Activated CD4-positive, CD25-positive, alpha-beta regulatory T cell treated with anti-CD3 and anti-CD28 coated beads, Interleukin-2, amount 50 U/mL, for 72 hours (primary cell): ENCODE measurements around the gene TMEM214.
"Not testable (repeated sequence)": the region's sequence is repeated elsewhere in the genome, so short reads cannot be mapped to it uniquely, and the experiment has no call there.

ENCODE experiments used
- DNase-seq: peaks from one replicate; pipeline ENCODE4 v3.0.0; 2021

TMEM214 gene

DNA sequence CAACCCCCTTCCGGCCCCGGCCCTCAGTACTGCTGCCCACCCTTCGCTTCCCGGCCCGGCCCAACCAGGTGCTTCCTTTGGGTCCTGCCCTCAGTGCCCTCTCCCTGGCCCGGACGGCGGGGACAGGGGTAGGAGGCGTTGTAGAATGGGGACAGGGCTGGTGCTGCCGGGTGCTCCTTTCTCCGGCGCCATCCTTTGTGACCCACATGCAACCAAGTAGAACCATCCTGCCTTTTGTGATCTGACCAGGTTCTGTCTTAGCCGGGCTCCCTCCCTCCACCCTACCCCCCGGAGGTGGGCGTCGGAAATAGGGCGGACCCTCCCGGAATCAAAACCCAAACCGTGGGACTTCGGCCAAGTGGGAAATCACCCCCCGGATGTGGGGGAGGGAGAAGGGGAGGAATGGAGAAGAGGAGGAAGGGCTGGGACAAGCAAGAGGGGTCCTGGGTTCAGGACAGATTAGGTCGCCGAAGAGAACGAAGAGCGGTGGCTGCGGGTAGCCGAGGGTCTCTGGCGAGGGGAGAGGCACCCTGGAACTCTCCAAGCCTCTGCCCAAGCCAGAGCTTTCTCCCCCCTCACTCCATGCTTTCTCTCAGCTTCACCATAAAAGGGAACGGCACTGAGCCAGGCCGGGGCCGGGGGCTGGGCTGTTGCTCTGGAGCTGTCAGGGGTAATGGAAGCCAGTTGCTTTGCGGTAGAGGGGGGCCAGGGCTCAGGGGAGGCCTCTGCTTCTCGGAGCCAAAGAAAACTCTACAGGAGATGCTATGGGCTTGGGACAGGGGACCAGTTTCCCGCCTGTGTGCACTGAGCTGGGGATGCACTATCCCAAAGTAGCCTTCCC, 39.4 kb downstream of the TMEM214 start:
- DNase-seq: no peak

GRCh38 chr2:27072920-27073319, 40.2 kb downstream of the TMEM214 start:
- DNase-seq: no peak

- no peak for DNase-seq
Measured at GRCh38 chr2:27073782-27074181, 41.0 kb downstream of the TMEM214 start.

DNA sequence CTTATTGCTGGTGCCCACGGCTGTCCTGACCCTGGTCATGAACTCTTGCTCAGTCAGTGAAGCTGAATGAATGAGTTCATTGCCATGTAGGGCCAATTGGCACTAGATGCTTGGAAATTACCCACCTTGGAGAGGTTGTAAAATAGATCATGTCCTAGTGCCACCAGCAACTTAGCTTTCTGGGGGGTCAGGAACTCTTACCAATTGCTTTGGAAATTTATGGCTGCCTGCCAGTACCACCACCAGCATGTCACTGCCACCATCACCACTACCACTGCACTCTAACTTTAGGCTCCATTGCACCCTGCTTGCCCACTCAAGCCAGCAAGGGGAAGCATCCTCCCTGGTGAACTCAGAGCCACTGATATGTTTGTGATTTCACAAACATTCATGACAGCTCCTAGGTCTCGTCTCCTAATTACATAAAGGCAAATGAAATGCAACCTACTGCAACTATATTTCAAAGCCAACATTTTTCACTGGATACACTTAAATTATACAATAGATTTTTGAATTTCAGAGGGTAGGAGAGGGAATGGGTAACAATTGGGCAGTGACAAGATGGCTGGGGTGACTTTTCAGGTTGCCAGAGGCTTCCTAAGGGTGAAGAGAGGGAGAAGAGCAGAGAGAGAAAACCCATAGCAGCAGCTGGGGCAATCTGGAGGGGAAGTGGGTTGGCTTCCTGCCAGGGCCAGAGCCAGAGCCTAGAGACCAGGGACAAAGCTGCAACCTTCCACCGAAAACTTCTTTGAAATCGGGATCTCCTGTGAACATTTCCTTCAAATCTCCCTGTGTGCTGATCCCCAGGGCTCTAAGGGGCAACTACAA, 42.2 kb downstream of the TMEM214 start:
- no peak for DNase-seq

DNA sequence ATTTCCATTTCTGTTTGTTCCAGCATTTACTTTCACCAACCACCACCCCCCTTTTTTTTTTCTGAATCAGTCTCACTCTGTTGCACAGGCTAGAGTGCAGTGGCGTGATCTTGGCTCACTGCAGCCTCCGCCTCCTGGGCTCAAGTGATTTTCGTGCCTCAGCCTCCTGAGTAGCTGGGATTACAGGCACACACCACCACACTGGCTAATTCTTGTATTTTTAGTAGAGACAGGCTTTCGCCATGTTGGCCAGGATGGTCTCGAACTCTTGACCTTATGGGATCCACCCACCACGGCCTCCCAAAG, 42.8 kb downstream of the TMEM214 start:
- not testable (repeated sequence) for DNase-seq

GRCh38 chr2:27076323-27076722, 43.6 kb downstream of the TMEM214 start:
- no peak for DNase-seq

DNA sequence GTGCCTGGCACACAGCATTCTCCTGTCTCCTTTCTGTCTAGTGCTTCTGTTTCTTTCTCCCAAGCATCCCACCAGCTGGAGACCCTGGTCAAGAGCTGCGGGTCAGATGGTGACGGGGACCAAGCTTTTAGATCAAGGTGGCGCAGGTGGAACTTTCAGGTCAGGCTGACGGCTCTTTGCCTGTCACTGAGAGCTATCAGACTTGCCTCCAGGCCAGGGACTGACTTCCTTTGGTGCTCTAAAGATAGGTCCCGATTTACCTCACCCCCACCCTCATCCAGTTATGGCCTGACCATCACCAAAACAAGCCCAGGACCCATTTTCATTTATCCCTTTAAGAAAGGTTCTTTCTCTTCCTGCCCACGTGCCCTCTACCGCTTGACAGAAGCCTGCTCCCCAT, 44.5 kb downstream of the TMEM214 start:
- DNase-seq: no peak

- no peak for DNase-seq
Measured at GRCh38 chr2:27078267-27079194, 45.8 kb downstream of the TMEM214 start, which contains the start of gene EMILIN1. TSS of gene EMILIN1 (plus strand) at chr2:27078615. CDS start at chr2:27079066, 451 bp downstream.

- no peak for DNase-seq
Measured at GRCh38 chr2:27079233-27080139, 46.7 kb downstream of the TMEM214 start.

DNA sequence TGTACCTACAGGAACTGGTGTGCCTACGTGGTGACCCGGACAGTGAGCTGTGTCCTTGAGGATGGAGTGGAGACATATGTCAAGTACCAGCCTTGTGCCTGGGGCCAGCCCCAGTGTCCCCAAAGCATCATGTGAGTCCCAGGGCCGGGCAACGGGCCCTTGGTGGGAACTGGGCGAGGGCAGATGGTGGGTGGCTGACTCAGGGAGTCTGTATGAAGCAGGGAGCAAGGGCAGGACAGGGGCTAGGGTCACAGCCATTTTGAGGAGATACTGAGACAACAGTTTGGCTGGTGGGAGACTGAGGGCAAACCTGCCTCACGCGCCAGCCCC, 47.3 kb downstream of the TMEM214 start:
- DNase-seq: no peak

DNA sequence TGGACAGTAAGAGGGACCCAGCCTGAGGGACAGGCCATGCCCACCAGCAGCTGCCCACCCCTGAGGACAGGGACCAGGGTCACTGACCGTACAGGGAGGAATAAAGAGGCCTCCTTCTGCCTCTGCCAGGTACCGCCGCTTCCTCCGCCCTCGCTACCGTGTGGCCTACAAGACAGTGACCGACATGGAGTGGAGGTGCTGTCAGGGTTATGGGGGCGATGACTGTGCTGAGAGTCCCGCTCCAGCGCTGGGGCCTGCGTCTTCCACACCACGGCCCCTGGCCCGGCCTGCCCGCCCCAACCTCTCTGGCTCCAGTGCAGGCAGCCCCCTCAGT, 47.8 kb downstream of the TMEM214 start:
- DNase-seq: no peak

- DNase-seq: no peak
Measured at GRCh38 chr2:27081984-27082772, 49.4 kb downstream of the TMEM214 start.

DNA sequence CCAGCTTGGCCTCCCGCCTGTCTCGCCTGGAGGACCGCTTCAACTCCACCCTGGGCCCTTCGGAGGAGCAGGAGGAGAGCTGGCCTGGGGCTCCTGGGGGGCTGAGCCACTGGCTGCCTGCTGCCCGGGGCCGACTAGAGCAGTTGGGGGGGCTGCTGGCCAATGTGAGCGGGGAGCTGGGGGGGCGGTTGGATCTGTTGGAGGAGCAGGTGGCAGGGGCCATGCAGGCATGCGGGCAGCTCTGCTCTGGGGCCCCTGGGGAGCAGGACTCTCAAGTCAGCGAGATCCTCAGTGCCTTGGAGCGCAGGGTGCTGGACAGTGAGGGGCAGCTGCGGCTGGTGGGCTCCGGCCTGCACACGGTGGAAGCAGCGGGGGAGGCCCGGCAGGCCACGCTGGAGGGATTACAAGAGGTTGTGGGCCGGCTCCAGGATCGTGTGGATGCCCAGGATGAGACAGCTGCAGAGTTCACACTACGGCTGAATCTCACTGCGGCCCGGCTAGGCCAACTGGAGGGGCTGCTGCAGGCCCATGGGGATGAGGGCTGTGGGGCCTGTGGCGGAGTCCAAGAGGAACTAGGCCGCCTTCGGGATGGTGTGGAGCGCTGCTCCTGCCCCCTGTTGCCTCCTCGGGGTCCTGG, 50.1 kb downstream of the TMEM214 start:
- DNase-seq: no peak

DNA sequence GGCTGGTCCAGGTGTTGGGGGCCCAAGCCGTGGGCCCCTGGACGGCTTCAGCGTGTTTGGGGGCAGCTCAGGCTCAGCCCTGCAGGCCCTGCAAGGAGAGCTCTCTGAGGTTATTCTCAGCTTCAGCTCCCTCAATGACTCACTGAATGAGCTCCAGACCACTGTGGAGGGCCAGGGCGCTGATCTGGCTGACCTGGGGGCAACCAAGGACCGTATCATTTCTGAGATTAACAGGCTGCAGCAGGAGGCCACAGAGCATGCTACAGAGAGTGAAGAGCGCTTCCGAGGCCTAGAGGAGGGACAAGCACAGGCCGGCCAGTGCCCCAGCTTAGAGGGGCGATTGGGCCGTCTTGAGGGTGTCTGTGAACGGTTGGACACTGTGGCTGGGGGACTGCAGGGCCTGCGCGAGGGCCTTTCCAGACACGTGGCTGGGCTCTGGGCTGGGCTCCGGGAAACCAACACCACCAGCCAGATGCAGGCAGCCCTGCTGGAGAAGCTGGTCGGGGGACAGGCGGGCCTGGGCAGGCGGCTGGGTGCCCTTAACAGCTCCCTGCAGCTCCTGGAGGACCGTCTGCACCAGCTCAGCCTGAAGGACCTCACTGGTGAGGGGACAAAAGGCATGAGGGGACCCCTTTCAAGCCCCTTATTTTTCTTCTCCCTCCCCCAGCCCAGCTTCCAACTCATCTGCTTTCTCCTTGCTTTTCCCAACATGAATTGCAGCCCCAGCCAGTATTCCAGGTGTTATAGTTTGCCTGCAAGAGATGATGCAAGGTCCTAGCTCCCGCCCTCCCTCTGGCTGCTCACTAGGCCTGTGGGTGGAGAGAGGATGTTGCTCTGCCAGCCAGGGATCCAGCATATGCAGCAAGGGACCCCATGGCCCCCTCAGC, 50.9 kb downstream of the TMEM214 start:
- DNase-seq: no peak

- DNase-seq: no peak
Measured at GRCh38 chr2:27084297-27085061, 51.7 kb downstream of the TMEM214 start.

DNA sequence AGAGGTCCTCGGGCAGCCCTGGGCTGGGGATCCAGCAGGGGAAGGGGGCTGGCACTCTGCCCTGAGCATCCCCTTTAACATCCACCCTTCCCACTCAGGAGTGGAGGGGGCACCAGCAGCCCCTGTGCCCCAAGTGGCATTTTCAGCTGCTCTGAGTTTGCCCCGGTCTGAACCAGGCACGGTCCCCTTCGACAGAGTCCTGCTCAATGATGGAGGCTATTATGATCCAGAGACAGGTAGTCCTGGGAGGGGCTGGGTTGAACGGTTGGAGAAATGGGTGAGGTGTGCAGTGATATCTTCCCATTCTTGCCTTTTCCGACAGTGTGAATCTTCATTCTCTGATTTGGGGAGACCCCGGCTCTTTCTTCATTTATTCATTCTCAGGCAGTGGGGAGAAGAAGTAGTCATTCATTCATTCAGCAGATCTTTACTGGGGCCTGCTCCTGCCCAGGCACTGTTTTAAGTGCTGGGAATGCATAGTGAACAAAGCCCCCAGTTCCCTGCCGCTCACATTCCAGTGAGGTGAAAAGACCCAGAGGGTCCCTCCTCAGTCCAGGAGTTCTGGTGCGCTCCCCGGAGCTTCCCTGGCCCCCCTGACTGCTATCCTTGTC, 52.4 kb downstream of the TMEM214 start:
- DNase-seq: no peak

DNA sequence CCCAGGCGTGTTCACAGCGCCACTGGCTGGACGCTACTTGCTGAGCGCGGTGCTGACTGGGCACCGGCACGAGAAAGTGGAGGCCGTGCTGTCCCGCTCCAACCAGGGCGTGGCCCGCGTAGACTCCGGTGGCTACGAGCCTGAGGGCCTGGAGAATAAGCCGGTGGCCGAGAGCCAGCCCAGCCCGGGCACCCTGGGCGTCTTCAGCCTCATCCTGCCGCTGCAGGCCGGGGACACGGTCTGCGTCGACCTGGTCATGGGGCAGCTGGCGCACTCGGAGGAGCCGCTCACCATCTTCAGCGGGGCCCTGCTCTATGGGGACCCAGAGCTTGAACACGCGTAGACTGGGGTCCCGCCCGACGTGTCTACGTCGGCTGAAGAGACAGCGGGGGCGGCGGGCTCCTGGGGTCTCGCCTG, 52.9 kb downstream of the TMEM214 start:
- peak; percentile 60 for DNase-seq

DNA sequence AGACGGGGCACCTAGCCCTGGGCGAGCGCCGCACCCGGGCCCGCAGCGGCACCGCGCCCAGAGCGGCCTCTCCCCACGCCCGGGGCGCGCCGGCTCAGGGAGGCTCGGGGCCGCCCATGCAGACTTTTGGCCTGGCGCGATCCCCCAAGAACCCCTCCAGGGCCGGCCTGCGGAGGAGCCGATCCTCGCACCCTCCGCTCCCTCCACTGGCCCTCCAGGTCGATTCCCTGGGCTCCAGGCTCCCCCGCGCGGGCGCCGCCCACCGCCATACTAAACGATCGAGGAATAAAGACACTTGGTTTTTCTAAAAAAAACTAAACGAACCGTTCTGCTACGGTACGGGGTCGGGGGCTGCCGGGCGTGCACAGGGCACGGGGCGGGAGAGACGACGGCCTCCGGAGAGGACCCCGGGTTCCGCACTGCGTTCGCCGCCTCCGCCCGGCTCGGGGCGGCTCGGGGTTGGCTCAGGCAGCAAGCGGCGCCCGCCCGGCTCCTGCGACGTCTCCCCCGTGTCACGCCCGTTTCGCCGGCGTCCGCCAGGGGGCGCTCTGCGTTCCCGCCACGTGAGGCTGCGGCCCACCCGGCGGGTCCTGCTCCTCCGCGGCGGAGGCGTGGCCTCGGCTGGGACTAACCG, 53.4 kb downstream of the TMEM214 start:
- DNase-seq: peak; percentile 100
